Natural killer cell (primary cell): ENCODE measurements around the gene CYP2U1. TPM values are rescaled to one million over a fixed set of nuclear protein-coding genes. Genes with fewer than 3 reads are reported as not detected.
"Not testable (repeated sequence)": the region's sequence is repeated elsewhere in the genome, so short reads cannot be mapped to it uniquely, and the experiment has no call there.

Source experiments
- ATAC-seq, 3 donors: fragments of 150-1000 bp in 2 of 3; fragments of 200-7000 bp in 1 of 3; cut with Tn5 transposase; 1 replicate in 1 of 3; 2 replicates in 2 of 3; pipeline ENCODE4 v1.10.0; 2021; ENCODE audit warnings: mild to moderate bottlenecking in 2 of 3, moderate library complexity in 2 of 3
- DNase-seq, 2 donors: peaks; one replicate each; pipeline versions ENCODE4 v3.0.0 to v3.0.0-alpha.2; 2013 to 2021; ENCODE audit warnings: mixed read lengths in 1 of 2
- H3K27ac ChIP-seq: one replicate; pipeline ENCODE4 v1.5.1; 2013; ENCODE audit warnings: mild to moderate bottlenecking, low read length
- H3K27me3 ChIP-seq: one replicate; pipeline ENCODE4 v1.6.1; 2013; ENCODE audit warnings: low read length; ENCODE audit not compliant: control insufficient read depth, insufficient read depth
- H3K36me3 ChIP-seq: one replicate; pipeline ENCODE4 v1.6.1; 2013; ENCODE audit warnings: low read length; ENCODE audit not compliant: control insufficient read depth, insufficient read depth
- H3K4me1 ChIP-seq: one replicate; pipeline ENCODE4 v1.6.1; 2013; ENCODE audit warnings: low read length; ENCODE audit not compliant: control insufficient read depth, insufficient read depth
- H3K4me3 ChIP-seq: one replicate; pipeline ENCODE4 v1.5.1; 2013; ENCODE audit warnings: low read length
- H3K9me3 ChIP-seq: one replicate; pipeline ENCODE4 v1.6.1; 2013; ENCODE audit warnings: low read length; ENCODE audit not compliant: control insufficient read depth, insufficient read depth
- H3K27ac Mint-ChIP-seq, 2 donors: one replicate each; pipeline ENCODE4 v1.8.0; 2022; ENCODE audit warnings: mild to moderate bottlenecking in 2 of 2, mixed read lengths in 2 of 2, moderate library complexity in 1 of 2
- H3K27me3 Mint-ChIP-seq, 2 donors: one replicate each; pipeline ENCODE4 v1.8.0; 2022; ENCODE audit warnings: low read depth in 2 of 2, mixed read lengths in 2 of 2
- H3K36me3 Mint-ChIP-seq: one replicate; pipeline ENCODE4 v1.8.0; 2022; ENCODE audit warnings: mixed read lengths
- H3K4me1 Mint-ChIP-seq, 2 donors: one replicate each; pipeline ENCODE4 v1.8.0; 2022; ENCODE audit warnings: mixed read lengths in 2 of 2
- H3K4me3 Mint-ChIP-seq: one replicate; pipeline ENCODE4 v1.8.0; 2022; ENCODE audit warnings: mild to moderate bottlenecking, moderate library complexity, mixed read lengths
- H3K9me3 Mint-ChIP-seq, 2 donors: one replicate each; pipeline ENCODE4 v1.8.0; 2022; ENCODE audit warnings: mixed read lengths in 2 of 2
- CTCF ChIP-seq: fragments of 200-600 bp; IDR thresholded peaks from one replicate; pipeline ENCODE4 v1.8.0; 2022; ENCODE audit warnings: antibody characterized with exemption
- WGBS: methylation state at CpG from one replicate; pipeline ENCODE4 v1.1.7; 2013; ENCODE audit warnings: missing lambda C conversion rate; ENCODE audit not compliant: insufficient coverage; 5-methylcytosine and 5-hydroxymethylcytosine counted together
- intact Hi-C: fragments of 100-400 bp; cut with micrococcal nuclease; formaldehyde crosslinking; loops from one replicate; pipeline ENCODE4 v1.14.2; 2022
- total RNA-seq, 4 donors: library from RNA; stranded (reverse); fragments of 120-200 nt in 1 of 4; gene quantifications; one replicate each; pipeline versions ENCODE4 v1.2.3 to v1.2.4, GENCODE V29; 2013 to 2022

CYP2U1 gene
- total RNA-seq, 3 donors from 2014 or later (not counting 1 experiment from before 2014, with no cell fraction given) = 2.5 to 4.5 (median 3.4) TPM

GRCh38 chr4:107922486-107923473, 8.6 kb upstream of the CYP2U1 start:
- Mint-ChIP-seq H3K36me3 (peaks cover 7% of the 10 kb centered on the region), H3K27me3 (peaks cover 17 to 55% of the 10 kb centered on the region in 2 donors), H3K4me3 (no peak overlapping the region), H3K9me3 (peaks cover 0 to 2% of the 10 kb centered on the region in 2 donors), H3K27ac (no peak overlapping the region), H3K4me1 (no peaks in the 10 kb centered on the region)
- H3K27ac ChIP-seq = no peak overlapping the region
- ATAC-seq = no peak
- DNase-seq = no peak
- TF ChIP-seq CTCF = no peak
- WGBS = 85% methylated on average over 3 of the region's 4 CpGs
- no peak overlapping the region for H3K4me3 ChIP-seq
- H3K4me1 ChIP-seq = no peaks in the 10 kb centered on the region
- no peaks in the 10 kb centered on the region for H3K9me3 ChIP-seq
- peaks cover 6% of the 10 kb centered on the region for H3K27me3 ChIP-seq
- no peaks in the 10 kb centered on the region for H3K36me3 ChIP-seq
- intact Hi-C loops = no loop called here

- H3K36me3 ChIP-seq, H3K27ac Mint-ChIP-seq, H3K4me3 ChIP-seq, H3K4me1 ChIP-seq, H3K9me3 ChIP-seq, H3K4me3 Mint-ChIP-seq, H3K4me1 Mint-ChIP-seq, H3K9me3 Mint-ChIP-seq, H3K27ac ChIP-seq, H3K27me3 ChIP-seq, intact Hi-C loops, ATAC-seq, H3K36me3 Mint-ChIP-seq, DNase-seq: not testable (repeated sequence)
- peaks cover 8 to 33% of the 10 kb centered on the region in 2 donors for H3K27me3 Mint-ChIP-seq
Observed at GRCh38 chr4:107925713-107926112, 5.6 kb upstream of the CYP2U1 start.

DNA sequence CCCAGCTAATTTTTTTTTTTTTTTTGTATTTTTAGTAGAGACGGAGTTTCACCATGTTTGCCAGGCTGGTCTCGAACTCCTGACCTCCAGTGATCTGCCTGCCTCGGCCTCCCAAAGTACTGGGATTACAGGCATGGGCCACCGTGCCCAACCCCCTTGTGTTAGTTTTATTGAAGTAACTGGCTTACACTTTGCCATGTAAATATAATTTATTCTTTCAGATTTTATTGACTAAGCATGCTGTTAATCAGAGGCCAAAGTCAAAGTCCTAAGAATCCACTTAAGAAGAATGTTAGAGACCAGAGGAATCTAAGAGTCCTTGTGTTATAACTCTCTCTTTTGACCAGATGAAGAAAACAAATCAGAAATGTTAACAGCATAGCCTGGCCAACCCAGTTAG, 4.5 kb upstream of the CYP2U1 start:
- ATAC-seq, H3K36me3 Mint-ChIP-seq, DNase-seq, H3K9me3 Mint-ChIP-seq, intact Hi-C loops, H3K4me3 ChIP-seq, H3K36me3 ChIP-seq, H3K27ac ChIP-seq, H3K27me3 ChIP-seq, H3K9me3 ChIP-seq, H3K4me1 Mint-ChIP-seq, H3K27ac Mint-ChIP-seq, H3K4me3 Mint-ChIP-seq, H3K4me1 ChIP-seq: not testable (repeated sequence)
- peaks cover 4 to 25% of the 10 kb centered on the region in 2 donors for H3K27me3 Mint-ChIP-seq
- 100% methylated on average over 3 of the region's 4 CpGs for WGBS

GRCh38 chr4:107931775-107932321, 499 bp downstream of the CYP2U1 start:
- H3K9me3 Mint-ChIP-seq = no peaks in the 10 kb centered on the region
- ATAC-seq (peak; percentile 2 to 14 (median 3)), DNase-seq (no peak)
- H3K27me3 Mint-ChIP-seq = peaks cover 0 to 11% of the 10 kb centered on the region in 2 donors
- Histone ChIP-seq H3K27ac (peak overlapping the region; percentile 21), H3K27me3 (no peaks in the 10 kb centered on the region), H3K4me3 (peak overlapping the region; percentile 76), H3K9me3 (no peaks in the 10 kb centered on the region), H3K36me3 (no peaks in the 10 kb centered on the region), H3K4me1 (peaks cover 14% of the 10 kb centered on the region)
- H3K4me3 Mint-ChIP-seq = peak overlapping the region; percentile 92
- H3K36me3 Mint-ChIP-seq = no peaks in the 10 kb centered on the region
- intact Hi-C loops = loop anchor here (1.0 to 5.0 kb wide), 3 partner anchors 57 to 690 kb away; partner anchors contain the start of genes HADH, PAPSS1 and RPL34
- WGBS = 0% methylated on average over 44 of the region's 45 CpGs
- peaks cover 23 to 30% of the 10 kb centered on the region in 2 donors for H3K4me1 Mint-ChIP-seq
- TF ChIP-seq CTCF = no peak
- peak overlapping the region; percentile 47 to 89 for H3K27ac Mint-ChIP-seq
